Keratinocyte (primary cell): Measurements from ENCODE around the gene IKZF1.

Source experiments
- CTCF ChIP-seq, 3 experiments: IDR thresholded peaks in 1 of 3; conservative IDR thresholded peaks in 1 of 3; optimal IDR thresholded peaks in 1 of 3; 2 replicates in 2 of 3; 3 replicates in 1 of 3; pipeline versions ENCODE3 to v1.5.1; 2011; ENCODE audit warnings: low read length in 3 of 3, mild to moderate bottlenecking in 3 of 3, moderate library complexity in 2 of 3, control low read depth in 1 of 3, inconsistent platforms in 1 of 3; ENCODE audit not compliant: insufficient read depth in 2 of 3; ENCODE audit errors: extremely low read depth in 1 of 3
- EZH2 ChIP-seq: IDR thresholded peaks from one replicate; pipeline ENCODE4 v1.6.1; 2012; ENCODE audit warnings: inconsistent platforms, mild to moderate bottlenecking, low read length, moderate library complexity

DNA sequence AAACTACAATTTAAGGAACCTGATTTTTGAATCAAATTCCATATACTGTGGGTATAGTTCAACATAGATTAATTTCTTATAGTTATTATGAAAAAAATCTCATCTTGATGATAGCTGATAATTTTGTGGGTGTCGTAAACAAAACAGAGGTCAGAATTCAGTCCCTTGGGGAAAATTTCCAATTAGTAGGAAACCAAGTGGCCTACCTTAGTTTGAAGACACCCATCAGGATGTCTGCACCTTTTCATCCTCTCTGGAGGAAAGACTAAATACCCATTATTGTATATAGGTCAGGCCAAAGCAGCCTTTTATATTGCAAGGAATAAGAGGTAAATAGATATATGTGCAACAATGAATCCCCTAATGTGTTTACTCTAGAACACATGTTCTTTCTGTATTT lies 6.4 kb downstream of the IKZF1 start:
- no peak for TF ChIP-seq CTCF (optimal IDR thresholded peaks at IDR 0.05 in 1 of 3, IDR thresholded peaks at IDR 0.05 in 1 of 3, conservative IDR thresholded peaks at IDR 0.05 in 1 of 3; ENCODE audit: extremely low read depth in 1 of 3, insufficient read depth in 2 of 3, low read length in 3 of 3)
- no peak for TF ChIP-seq EZH2
